Testis (tissue), 2 donors: ENCODE measurements around the gene ZFYVE26.
"Not testable (repeated sequence)": the region's sequence is repeated elsewhere in the genome, so short reads cannot be mapped to it uniquely, and the experiment has no call there.

Experiments
- POLR2A ChIP-seq: fragments of 450-650 bp; IDR thresholded peaks from one replicate; pipeline ENCODE4 v1.6.1; 2017; ENCODE audit warnings: antibody characterized with exemption, mild to moderate bottlenecking, moderate library complexity
- TF ChIP-seq, protein P1 (sequence below), 3 experiments: fragments of 450-650 bp in 2 of 3; fragments of 200-600 bp in 1 of 3; sonication (generic) in 1 of 3; IDR thresholded peaks; one replicate each; pipeline ENCODE4 v1.5.1; 2016 to 2019; ENCODE audit warnings: antibody characterized with exemption in 3 of 3, mild to moderate bottlenecking in 2 of 3, moderate library complexity in 1 of 3

- not testable (repeated sequence) for TF ChIP-seq POLR2A
- TF ChIP-seq, protein P1, sequence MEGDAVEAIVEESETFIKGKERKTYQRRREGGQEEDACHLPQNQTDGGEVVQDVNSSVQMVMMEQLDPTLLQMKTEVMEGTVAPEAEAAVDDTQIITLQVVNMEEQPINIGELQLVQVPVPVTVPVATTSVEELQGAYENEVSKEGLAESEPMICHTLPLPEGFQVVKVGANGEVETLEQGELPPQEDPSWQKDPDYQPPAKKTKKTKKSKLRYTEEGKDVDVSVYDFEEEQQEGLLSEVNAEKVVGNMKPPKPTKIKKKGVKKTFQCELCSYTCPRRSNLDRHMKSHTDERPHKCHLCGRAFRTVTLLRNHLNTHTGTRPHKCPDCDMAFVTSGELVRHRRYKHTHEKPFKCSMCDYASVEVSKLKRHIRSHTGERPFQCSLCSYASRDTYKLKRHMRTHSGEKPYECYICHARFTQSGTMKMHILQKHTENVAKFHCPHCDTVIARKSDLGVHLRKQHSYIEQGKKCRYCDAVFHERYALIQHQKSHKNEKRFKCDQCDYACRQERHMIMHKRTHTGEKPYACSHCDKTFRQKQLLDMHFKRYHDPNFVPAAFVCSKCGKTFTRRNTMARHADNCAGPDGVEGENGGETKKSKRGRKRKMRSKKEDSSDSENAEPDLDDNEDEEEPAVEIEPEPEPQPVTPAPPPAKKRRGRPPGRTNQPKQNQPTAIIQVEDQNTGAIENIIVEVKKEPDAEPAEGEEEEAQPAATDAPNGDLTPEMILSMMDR (IDR thresholded peaks at IDR 0.05), result not testable (repeated sequence)
Measured at GRCh38 chr14:67709796-67710195, 106.6 kb downstream of the ZFYVE26 start.
